HepG2 (cell line): ENCODE results near the gene GREM1. TPM values are rescaled to one million over a fixed set of nuclear protein-coding genes. Genes with fewer than 3 reads are reported as not detected.

Experiments used
- ATAC-seq: fragments of 200-7000 bp; cut with Tn5 transposase; 3 replicates; pipeline ENCODE4 v1.9.1; 2020; ENCODE audit warnings: mild to moderate bottlenecking, moderate library complexity
- BruUV-seq: library from RNA; stranded (reverse); fragments of 400-500 nt; replicated peaks from 2 replicates; lab custom pipeline; 2021; lab: Mats Ljungman, UMichigan
- CTCF ChIA-PET: fragments of 300-600 bp; formaldehyde crosslinking; extraction: SDS; loops from one replicate; lab custom pipeline; 2021; ENCODE audit warnings: low total read pairs, inconsistent platforms, low intra/inter-chr PET ratio; lab: Yijun Ruan, JAX
- POLR2A ChIA-PET: fragments of 350-600 bp; sonication (Branson Sonifier 250); formaldehyde crosslinking; loops from one replicate; lab custom pipeline; 2020; ENCODE audit warnings: antibody characterized with exemption, inconsistent platforms; lab: Yijun Ruan, JAX
- DNase-seq: peaks from one replicate; pipeline ENCODE4 v3.0.0-alpha.2; 2015; ENCODE audit warnings: low spot score
- FAIRE-seq: peaks from 3 replicates; lab custom pipeline; 2011; peaks lifted over from hg19 to GRCh38; lab: Jason Lieb, UNC
- H2AFZ ChIP-seq: one replicate; pipeline ENCODE4 v1.6.1; 2011; ENCODE audit warnings: low read length, inconsistent platforms
- H3K27ac ChIP-seq: fragments of 300-600 bp; 3 replicates; pipeline ENCODE4 v1.8.0; 2011; ENCODE audit warnings: mixed run types, mild to moderate bottlenecking, mixed read lengths, low read length, inconsistent platforms; ENCODE audit not compliant: insufficient read depth; ENCODE audit errors: extremely low read length
- H3K27me3 ChIP-seq, 2 experiments: fragments of 200-600 bp in 1 of 2; 2 replicates in 1 of 2; 3 replicates in 1 of 2; pipeline versions ENCODE4 v1.6.0 to v1.8.0; 2011; ENCODE audit warnings: low read length in 2 of 2, mild to moderate bottlenecking in 2 of 2, moderate library complexity in 2 of 2, inconsistent platforms in 1 of 2; ENCODE audit not compliant: insufficient read depth in 2 of 2, control insufficient read depth in 1 of 2
- H3K36me3 ChIP-seq, 2 experiments: fragments of 200-600 bp in 1 of 2; replicated peaks in 1 of 2; 2 replicates in 1 of 2; 3 replicates in 1 of 2; pipeline versions ENCODE4 v1.5.1 to v1.8.0; 2011; ENCODE audit warnings: low read length in 2 of 2, inconsistent platforms in 1 of 2; ENCODE audit not compliant: insufficient read depth in 2 of 2, control insufficient read depth in 1 of 2
- H3K4me1 ChIP-seq: 2 replicates; pipeline ENCODE4 v1.5.1; 2012; ENCODE audit warnings: low read length, inconsistent platforms; ENCODE audit not compliant: insufficient read depth
- H3K4me2 ChIP-seq: 2 replicates; pipeline ENCODE4 v1.6.0; 2011; ENCODE audit warnings: low read depth, low read length, inconsistent platforms
- H3K4me3 ChIP-seq, 3 experiments: fragments of 200-600 bp in 1 of 3; sonication (generic), shearing (Covaris generic) in 1 of 3; replicated peaks in 1 of 3; 2 replicates each; pipeline ENCODE4 v1.5.1; 2011 to 2016; ENCODE audit warnings: low read length in 3 of 3, inconsistent platforms in 2 of 3, low read depth in 2 of 3, mild to moderate bottlenecking in 2 of 3, control low read depth in 1 of 3, mixed read lengths in 1 of 3; ENCODE audit not compliant: insufficient read depth in 1 of 3
- H3K79me2 ChIP-seq: one replicate; pipeline ENCODE4 v1.6.1; 2011; ENCODE audit warnings: low read length, inconsistent platforms; ENCODE audit not compliant: insufficient read depth
- H3K9ac ChIP-seq: 2 replicates; pipeline ENCODE4 v1.6.0; 2011; ENCODE audit warnings: mild to moderate bottlenecking, low read depth, low read length, inconsistent platforms; ENCODE audit not compliant: insufficient read depth
- H3K9me3 ChIP-seq: 2 replicates; pipeline ENCODE4 v1.5.1; 2012; ENCODE audit warnings: mild to moderate bottlenecking, low read length
- H4K20me1 ChIP-seq: 2 replicates; pipeline ENCODE4 v1.6.0; 2011; ENCODE audit warnings: inconsistent platforms, mild to moderate bottlenecking, low read length, moderate library complexity; ENCODE audit not compliant: insufficient read depth
- DMTF1 ChIP-seq: sonication (generic); formaldehyde crosslinking; IDR thresholded peaks from 2 replicates; pipeline ENCODE4 v1.4.0; 2020; ENCODE audit warnings: mild to moderate bottlenecking, missing genetic modification reagents
- MAF1 ChIP-seq: sonication (generic); formaldehyde crosslinking; IDR thresholded peaks from 2 replicates; pipeline ENCODE4 v1.5.0; 2020; ENCODE audit warnings: missing genetic modification reagents, borderline replicate concordance
- NCOR1 ChIP-seq: fragments of 200-600 bp; sonication (generic); IDR thresholded peaks from 2 replicates; pipeline ENCODE4 v1.7.0; 2017; ENCODE audit warnings: antibody characterized with exemption, low read length, borderline replicate concordance
- NFE2 ChIP-seq: sonication (generic); formaldehyde crosslinking; IDR thresholded peaks from 2 replicates; pipeline ENCODE4 v1.4.0; 2020; ENCODE audit warnings: missing genetic modification reagents
- NRL ChIP-seq: sonication (generic); formaldehyde crosslinking; IDR thresholded peaks from 2 replicates; pipeline ENCODE4 v1.5.0; 2020; ENCODE audit warnings: missing genetic modification reagents, mild to moderate bottlenecking, moderate library complexity, borderline replicate concordance
- ZNF260 ChIP-seq: sonication (generic); formaldehyde crosslinking; IDR thresholded peaks from 2 replicates; pipeline ENCODE4 v1.4.0; 2020; ENCODE audit warnings: missing genetic modification reagents, low read depth, mild to moderate bottlenecking, borderline replicate concordance
- ZNF772 ChIP-seq: sonication (generic); formaldehyde crosslinking; IDR thresholded peaks from 2 replicates; pipeline ENCODE4 v1.5.0; 2020; ENCODE audit warnings: mild to moderate bottlenecking, missing genetic modification reagents
- ZNF782 ChIP-seq: sonication (generic); formaldehyde crosslinking; IDR thresholded peaks from 2 replicates; pipeline ENCODE4 v1.4.0; 2020; ENCODE audit warnings: missing genetic modification reagents, mild to moderate bottlenecking, borderline replicate concordance
- in situ Hi-C: cut with HindIII; loops from 2 replicates; pipeline ENCODE4 v1.10.0; 2017; ENCODE audit warnings: low pct_unique_long_range_greater_than_20kb; ENCODE audit not compliant: extremely low pct_ligation_motif_present
- intact Hi-C: fragments of 100-400 bp; cut with micrococcal nuclease; formaldehyde crosslinking; loops from one replicate; pipeline ENCODE4 v1.10.0; 2022; ENCODE audit not compliant: unreplicated experiment
- polyA plus RNA-seq, 8 experiments: library from polyadenylated mRNA; depleted of rRNA in 3 of 8; stranded (reverse) in 7 of 8; unstranded in 1 of 8; fragments of >200 nt; fragmentation: Illumina TruSeq in 4 of 8; extraction: Trizol in 4 of 8; gene quantifications; 2 replicates each; pipeline versions ENCODE4 v1.2.1 to v1.2.3, GENCODE V29; 2011 to 2016; ENCODE audit warnings: low read depth in 4 of 8, missing spikeins in 1 of 8, mixed read lengths in 1 of 8; ENCODE audit not compliant: insufficient read depth in 1 of 8
- total RNA-seq, 5 experiments: library from RNA; depleted of rRNA; stranded (reverse); fragments of >200 nt; fragmentation: Illumina TruSeq; extraction: Trizol; gene quantifications; 2 replicates each; pipeline ENCODE4 v1.2.3, GENCODE V29; 2016; ENCODE audit warnings: low read depth in 1 of 5
- TF ChIP-seq, protein P1 (sequence below), 2 experiments: fragments of 450-650 bp in 1 of 2; sonication (generic) in 1 of 2; formaldehyde crosslinking in 1 of 2; IDR thresholded peaks; 2 replicates each; pipeline versions ENCODE4 v1.6.1 to v1.8.0; 2016 to 2022; ENCODE audit warnings: antibody characterized with exemption in 1 of 2, mild to moderate bottlenecking in 1 of 2, missing genetic modification reagents in 1 of 2
- TF ChIP-seq, protein P2 (sequence below): sonication (generic); formaldehyde crosslinking; IDR thresholded peaks from 2 replicates; pipeline ENCODE4 v1.4.0; 2020; ENCODE audit warnings: missing genetic modification reagents, mild to moderate bottlenecking, borderline replicate concordance

The GREM1 gene
- total and polyA plus RNA-seq, 2 of the 13 experiments (the other 11 are each of a cell fraction or from before 2014, with no cell fraction given): 0.02 to 0.08 TPM

DNA sequence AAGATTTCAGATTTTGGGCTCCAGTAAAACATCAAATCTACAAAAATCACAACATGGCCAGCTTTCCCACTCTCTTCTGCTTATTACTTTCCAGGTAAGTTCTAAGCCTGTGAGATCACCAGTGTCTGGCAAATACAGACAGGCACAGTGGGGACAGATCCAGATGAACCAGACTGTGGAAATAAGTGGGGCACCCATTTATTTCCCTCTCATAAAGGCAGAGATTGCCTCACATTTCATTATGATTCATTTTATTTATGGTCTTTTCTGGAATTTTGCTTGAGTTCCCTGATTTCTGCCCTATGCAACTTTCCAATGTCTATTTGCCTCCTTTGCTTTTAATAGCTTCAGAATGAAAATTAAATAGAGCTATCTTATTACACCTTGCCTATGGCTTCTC is 66.8 kb downstream of the GREM1 start:
- in situ Hi-C loops: no loop called here
- H4K20me1 ChIP-seq: no peaks in the 10 kb centered on the region
- intact Hi-C loops: no loop called here
- ChIA-PET CTCF (no interaction called here), POLR2A (no interaction called here)
- H3K4me3 ChIP-seq: no peak overlapping the region
- BruUV-seq: no TSS peak
- H3K27ac ChIP-seq: no peak overlapping the region
- H3K36me3 ChIP-seq: no peaks in the 10 kb centered on the region
- no peaks in the 10 kb centered on the region for H3K79me2 ChIP-seq
- H3K4me1 ChIP-seq: peaks cover 29% of the 10 kb centered on the region
- H3K27me3 ChIP-seq: no peaks in the 10 kb centered on the region
- no peak for ATAC-seq
- no peaks in the 10 kb centered on the region for H3K9me3 ChIP-seq
- DNase-seq: no peak
- no peak for FAIRE-seq
- H2AFZ ChIP-seq: no peak overlapping the region
- H3K9ac ChIP-seq: no peak overlapping the region
- no peak overlapping the region for H3K4me2 ChIP-seq
- no peak for TF ChIP-seq ZNF260
- TF ChIP-seq ZNF772 (CRISPR knock-in tag): no peak
- no peak for TF ChIP-seq NFE2
- TF ChIP-seq, protein P1, sequence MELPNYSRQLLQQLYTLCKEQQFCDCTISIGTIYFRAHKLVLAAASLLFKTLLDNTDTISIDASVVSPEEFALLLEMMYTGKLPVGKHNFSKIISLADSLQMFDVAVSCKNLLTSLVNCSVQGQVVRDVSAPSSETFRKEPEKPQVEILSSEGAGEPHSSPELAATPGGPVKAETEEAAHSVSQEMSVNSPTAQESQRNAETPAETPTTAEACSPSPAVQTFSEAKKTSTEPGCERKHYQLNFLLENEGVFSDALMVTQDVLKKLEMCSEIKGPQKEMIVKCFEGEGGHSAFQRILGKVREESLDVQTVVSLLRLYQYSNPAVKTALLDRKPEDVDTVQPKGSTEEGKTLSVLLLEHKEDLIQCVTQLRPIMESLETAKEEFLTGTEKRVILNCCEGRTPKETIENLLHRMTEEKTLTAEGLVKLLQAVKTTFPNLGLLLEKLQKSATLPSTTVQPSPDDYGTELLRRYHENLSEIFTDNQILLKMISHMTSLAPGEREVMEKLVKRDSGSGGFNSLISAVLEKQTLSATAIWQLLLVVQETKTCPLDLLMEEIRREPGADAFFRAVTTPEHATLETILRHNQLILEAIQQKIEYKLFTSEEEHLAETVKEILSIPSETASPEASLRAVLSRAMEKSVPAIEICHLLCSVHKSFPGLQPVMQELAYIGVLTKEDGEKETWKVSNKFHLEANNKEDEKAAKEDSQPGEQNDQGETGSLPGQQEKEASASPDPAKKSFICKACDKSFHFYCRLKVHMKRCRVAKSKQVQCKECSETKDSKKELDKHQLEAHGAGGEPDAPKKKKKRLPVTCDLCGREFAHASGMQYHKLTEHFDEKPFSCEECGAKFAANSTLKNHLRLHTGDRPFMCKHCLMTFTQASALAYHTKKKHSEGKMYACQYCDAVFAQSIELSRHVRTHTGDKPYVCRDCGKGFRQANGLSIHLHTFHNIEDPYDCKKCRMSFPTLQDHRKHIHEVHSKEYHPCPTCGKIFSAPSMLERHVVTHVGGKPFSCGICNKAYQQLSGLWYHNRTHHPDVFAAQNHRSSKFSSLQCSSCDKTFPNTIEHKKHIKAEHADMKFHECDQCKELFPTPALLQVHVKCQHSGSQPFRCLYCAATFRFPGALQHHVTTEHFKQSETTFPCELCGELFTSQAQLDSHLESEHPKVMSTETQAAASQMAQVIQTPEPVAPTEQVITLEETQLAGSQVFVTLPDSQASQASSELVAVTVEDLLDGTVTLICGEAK (IDR thresholded peaks at IDR 0.05): no peak
- TF ChIP-seq, protein P1 (CRISPR knock-in tag; IDR thresholded peaks at IDR 0.05): no peak
- TF ChIP-seq DMTF1 (CRISPR knock-in tag): no peak
- no peak for TF ChIP-seq ZNF782
- no peak for TF ChIP-seq NCOR1
- no peak for TF ChIP-seq MAF1 (CRISPR knock-in tag)
- TF ChIP-seq NRL (CRISPR knock-in tag): no peak
- TF ChIP-seq, protein P2, sequence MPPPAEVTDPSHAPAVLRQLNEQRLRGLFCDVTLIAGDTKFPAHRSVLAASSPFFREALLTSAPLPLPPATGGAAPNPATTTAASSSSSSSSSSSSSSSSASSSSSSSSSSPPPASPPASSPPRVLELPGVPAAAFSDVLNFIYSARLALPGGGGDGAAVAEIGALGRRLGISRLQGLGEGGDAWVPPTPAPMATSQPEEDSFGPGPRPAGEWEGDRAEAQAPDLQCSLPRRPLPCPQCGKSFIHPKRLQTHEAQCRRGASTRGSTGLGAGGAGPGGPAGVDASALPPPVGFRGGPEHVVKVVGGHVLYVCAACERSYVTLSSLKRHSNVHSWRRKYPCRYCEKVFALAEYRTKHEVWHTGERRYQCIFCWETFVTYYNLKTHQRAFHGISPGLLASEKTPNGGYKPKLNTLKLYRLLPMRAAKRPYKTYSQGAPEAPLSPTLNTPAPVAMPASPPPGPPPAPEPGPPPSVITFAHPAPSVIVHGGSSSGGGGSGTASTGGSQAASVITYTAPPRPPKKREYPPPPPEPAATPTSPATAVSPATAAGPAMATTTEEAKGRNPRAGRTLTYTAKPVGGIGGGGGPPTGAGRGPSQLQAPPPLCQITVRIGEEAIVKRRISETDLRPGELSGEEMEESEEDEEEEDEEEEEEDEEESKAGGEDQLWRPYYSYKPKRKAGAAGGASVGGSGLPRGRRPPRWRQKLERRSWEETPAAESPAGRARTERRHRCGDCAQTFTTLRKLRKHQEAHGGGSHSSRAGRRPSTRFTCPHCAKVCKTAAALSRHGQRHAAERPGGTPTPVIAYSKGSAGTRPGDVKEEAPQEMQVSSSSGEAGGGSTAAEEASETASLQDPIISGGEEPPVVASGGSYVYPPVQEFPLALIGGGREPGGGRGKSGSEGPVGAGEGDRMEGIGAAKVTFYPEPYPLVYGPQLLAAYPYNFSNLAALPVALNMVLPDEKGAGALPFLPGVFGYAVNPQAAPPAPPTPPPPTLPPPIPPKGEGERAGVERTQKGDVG: no peak
